ENCODE data around the gene NEURL1B. TPM values are rescaled to one million over a fixed set of nuclear protein-coding genes. Genes with fewer than 3 reads are reported as not detected.

NEURL1B gene
- total and polyA plus RNA-seq, 2 donors (not counting 1 experiment from before 2014, with no cell fraction given), result 0.06 to 0.17 TPM

GRCh38 chr5:172605466-172605865 lies 35.6 kb upstream of the NEURL1B start:
- Mint-ChIP-seq H3K9me3 (ENCODE audit: insufficient read depth) (no peaks in the 10 kb centered on the region), H3K27me3 (peaks cover 25% of the 10 kb centered on the region), H3K4me3 (no peak overlapping the region), H3K4me1 (no peaks in the 10 kb centered on the region), H3K27ac (no peak overlapping the region)
- H3K9me3 ChIP-seq (ENCODE audit: control extremely low read depth in 1 of 3, control insufficient read depth in 2 of 3, insufficient read depth in 1 of 3, low read length in 2 of 3), result peaks cover 0 to 9% (median 0%) of the 10 kb centered on the region in 3 donors
- CTCF ChIA-PET, result no interaction called here
- no peaks in the 10 kb centered on the region for H3K79me2 ChIP-seq (ENCODE audit: control insufficient read depth, insufficient read depth, low read length)
- intact Hi-C loops (cut with micrococcal nuclease), result no loop called here
- no peak overlapping the region for H3K4me3 ChIP-seq (ENCODE audit: control extremely low read depth in 1 of 5, extremely low read depth in 1 of 5, insufficient read depth in 1 of 5, low read depth in 2 of 5, low read length in 4 of 5)
- DNase-seq (no peak), ATAC-seq (ENCODE audit: low read depth) (no peak)
- H3K4me2 ChIP-seq (replicated peaks; ENCODE audit: low read depth, low read length, poor library complexity, severe bottlenecking), result no peak overlapping the region
- H3K27me3 ChIP-seq (replicated peaks in 1 of 4; ENCODE audit: control extremely low read depth in 1 of 4, control insufficient read depth in 3 of 4, insufficient read depth in 4 of 4, low read length in 3 of 4), result peaks cover 0 to 6% (median 0%) of the 10 kb centered on the region in 4 experiments
- H3K27ac ChIP-seq (ENCODE audit: low read length in 2 of 2), result no peak overlapping the region
- no peak overlapping the region for H3K9ac ChIP-seq (ENCODE audit: low read length)
- POLR2A ChIA-PET, result no interaction called here
- no peaks in the 10 kb centered on the region for H4K20me1 ChIP-seq (ENCODE audit: control insufficient read depth, insufficient read depth, low read length, poor library complexity, severe bottlenecking)
- no peaks in the 10 kb centered on the region for H3K36me3 ChIP-seq (replicated peaks in 1 of 2; ENCODE audit: control extremely low read depth in 1 of 2, control insufficient read depth in 1 of 2, extremely low read depth in 1 of 2, insufficient read depth in 2 of 2, low read length in 1 of 2)
- H2AFZ ChIP-seq (ENCODE audit: insufficient read depth, low read depth, low read length, poor library complexity, severe bottlenecking), result no peak overlapping the region
- H3K4me1 ChIP-seq (ENCODE audit: control insufficient read depth in 2 of 2, insufficient read depth in 2 of 2, low read length in 2 of 2), result no peaks in the 10 kb centered on the region
- no peak for TF ChIP-seq CTCF (IDR thresholded peaks at IDR 0.05)
- TF ChIP-seq EZH2 (IDR thresholded peaks at IDR 0.05; ENCODE audit: borderline replicate concordance, insufficient read depth, low read depth, low read length, poor library complexity, severe bottlenecking), result no peak

- no peaks in the 10 kb centered on the region for H4K20me1 ChIP-seq (ENCODE audit: control insufficient read depth, insufficient read depth, low read length, poor library complexity, severe bottlenecking)
- H3K4me1 Mint-ChIP-seq, result no peaks in the 10 kb centered on the region
- H3K4me3 Mint-ChIP-seq, result no peak overlapping the region
- ChIA-PET POLR2A (no interaction called here), CTCF (interaction anchor here (0.8 kb wide), 1 partner anchor 9 kb away, joined by 3 read pairs; no protein-coding TSS in a partner anchor)
- no peaks in the 10 kb centered on the region for H3K4me1 ChIP-seq (ENCODE audit: control insufficient read depth in 2 of 2, insufficient read depth in 2 of 2, low read length in 2 of 2)
- H3K36me3 ChIP-seq (replicated peaks in 1 of 2; ENCODE audit: control extremely low read depth in 1 of 2, control insufficient read depth in 1 of 2, extremely low read depth in 1 of 2, insufficient read depth in 2 of 2, low read length in 1 of 2), result no peaks in the 10 kb centered on the region
- peaks cover 0 to 6% (median 0%) of the 10 kb centered on the region in 4 experiments for H3K27me3 ChIP-seq (replicated peaks in 1 of 4; ENCODE audit: control extremely low read depth in 1 of 4, control insufficient read depth in 3 of 4, insufficient read depth in 4 of 4, low read length in 3 of 4)
- H3K9ac ChIP-seq (ENCODE audit: low read length), result no peak overlapping the region
- DNase-seq (no peak), ATAC-seq (ENCODE audit: low read depth) (no peak)
- no peak for TF ChIP-seq CTCF (IDR thresholded peaks at IDR 0.05)
- TF ChIP-seq EZH2 (IDR thresholded peaks at IDR 0.05; ENCODE audit: borderline replicate concordance, insufficient read depth, low read depth, low read length, poor library complexity, severe bottlenecking), result no peak
- no peak overlapping the region for H3K27ac ChIP-seq (ENCODE audit: low read length in 2 of 2)
- H3K27me3 Mint-ChIP-seq, result peaks cover 29% of the 10 kb centered on the region
- H3K4me3 ChIP-seq (ENCODE audit: control extremely low read depth in 1 of 5, extremely low read depth in 1 of 5, insufficient read depth in 1 of 5, low read depth in 2 of 5, low read length in 4 of 5), result no peak overlapping the region
- peaks cover 0 to 5% (median 0%) of the 10 kb centered on the region in 3 donors for H3K9me3 ChIP-seq (ENCODE audit: control extremely low read depth in 1 of 3, control insufficient read depth in 2 of 3, insufficient read depth in 1 of 3, low read length in 2 of 3)
- no peak overlapping the region for H3K27ac Mint-ChIP-seq
- WGBS (ENCODE audit: insufficient coverage), result 33% methylated on average over 1 of the region's 4 CpGs
- no peaks in the 10 kb centered on the region for H3K79me2 ChIP-seq (ENCODE audit: control insufficient read depth, insufficient read depth, low read length)
- no peak overlapping the region for H3K4me2 ChIP-seq (replicated peaks; ENCODE audit: low read depth, low read length, poor library complexity, severe bottlenecking)
- H2AFZ ChIP-seq (ENCODE audit: insufficient read depth, low read depth, low read length, poor library complexity, severe bottlenecking), result no peak overlapping the region
- intact Hi-C loops (cut with micrococcal nuclease), result no loop called here
- H3K9me3 Mint-ChIP-seq (ENCODE audit: insufficient read depth), result no peaks in the 10 kb centered on the region
Measured at GRCh38 chr5:172606156-172606785, 34.8 kb upstream of the NEURL1B start.

Measured in B cell (primary cell).